Measurements from ENCODE around the gene SLC6A16.

SLC6A16 gene

DNA sequence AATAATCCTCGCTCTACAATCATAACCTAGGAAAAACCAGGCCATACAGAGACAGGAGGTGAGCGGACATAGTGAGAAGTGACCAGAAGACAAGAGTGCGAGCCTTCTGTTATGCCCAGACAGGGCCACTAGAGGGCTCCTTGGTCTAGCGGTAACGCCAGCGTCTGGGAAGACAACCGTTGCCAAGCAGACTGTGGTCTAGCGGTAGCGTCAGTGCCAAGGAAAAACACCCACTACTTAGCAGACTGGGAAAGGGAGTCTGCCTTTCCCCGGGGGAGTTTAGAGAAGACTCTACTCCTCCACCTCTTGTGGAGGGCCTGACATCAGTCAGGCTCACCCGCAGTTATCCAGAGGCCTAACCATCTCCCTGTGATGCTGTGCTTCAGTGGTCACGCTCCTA lies 58.6 kb downstream of the SLC6A16 start:
- peak; percentile 35 for DNase-seq (ENCODE audit: low spot score)

DNA sequence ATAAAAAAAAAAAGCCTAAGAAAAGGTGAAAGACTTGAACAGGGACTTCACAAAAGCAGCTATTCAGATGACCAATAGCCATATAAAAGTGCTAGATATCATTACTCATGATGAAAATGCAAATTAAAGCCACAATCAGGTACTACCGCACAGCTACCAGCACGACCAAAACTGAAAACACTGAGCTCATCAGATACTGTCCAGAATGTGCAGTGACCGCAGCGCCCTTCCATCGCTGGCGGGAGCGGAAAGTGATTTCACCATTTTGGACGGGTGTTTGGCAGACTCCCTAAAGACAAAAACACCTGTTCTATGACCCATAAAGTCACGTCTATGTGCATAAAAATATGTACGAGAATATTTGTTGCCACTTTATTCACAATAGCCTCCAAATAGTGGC lies 60.7 kb downstream of the SLC6A16 start:
- no peak for DNase-seq (ENCODE audit: low spot score)

DNA sequence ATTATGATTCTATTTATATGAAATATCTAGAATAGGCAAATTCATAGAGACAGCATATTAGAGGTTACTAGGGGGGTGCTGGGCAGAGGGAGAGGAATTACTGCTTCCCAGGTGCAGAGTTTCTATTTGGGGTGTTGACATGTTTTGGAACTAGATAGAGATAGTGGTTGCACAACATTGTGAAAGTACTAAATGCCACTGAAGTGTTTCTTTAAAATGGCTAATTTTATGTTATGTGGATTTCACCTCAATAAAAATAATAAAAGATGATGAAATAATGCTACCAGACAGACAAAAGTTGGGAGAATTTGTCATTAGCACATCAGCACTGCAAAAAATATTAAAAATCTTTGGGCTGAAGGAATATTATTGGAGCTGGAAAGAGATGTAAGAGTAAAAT lies 63.4 kb downstream of the SLC6A16 start:
- DNase-seq (ENCODE audit: low spot score), result no peak

DNA sequence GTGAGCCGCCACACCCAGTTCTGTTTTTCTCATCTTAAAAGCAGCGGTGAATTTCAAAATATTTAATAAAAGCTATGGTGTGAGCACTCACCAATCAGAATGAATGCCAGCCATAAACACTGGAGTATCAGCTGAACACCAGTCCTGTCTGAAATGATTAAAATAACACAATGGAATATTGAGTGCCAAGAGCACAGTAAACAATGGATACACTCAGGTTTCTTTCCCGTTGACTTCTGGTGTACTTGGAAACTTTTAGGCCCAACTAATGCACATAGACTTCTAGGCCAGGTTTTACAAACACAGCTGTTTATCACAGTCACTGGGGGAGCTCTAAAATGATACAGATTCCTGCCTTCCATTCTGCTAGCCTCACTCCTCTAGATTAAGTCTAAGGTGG lies 68.3 kb downstream of the SLC6A16 start:
- no peak for DNase-seq (ENCODE audit: low spot score)

DNA sequence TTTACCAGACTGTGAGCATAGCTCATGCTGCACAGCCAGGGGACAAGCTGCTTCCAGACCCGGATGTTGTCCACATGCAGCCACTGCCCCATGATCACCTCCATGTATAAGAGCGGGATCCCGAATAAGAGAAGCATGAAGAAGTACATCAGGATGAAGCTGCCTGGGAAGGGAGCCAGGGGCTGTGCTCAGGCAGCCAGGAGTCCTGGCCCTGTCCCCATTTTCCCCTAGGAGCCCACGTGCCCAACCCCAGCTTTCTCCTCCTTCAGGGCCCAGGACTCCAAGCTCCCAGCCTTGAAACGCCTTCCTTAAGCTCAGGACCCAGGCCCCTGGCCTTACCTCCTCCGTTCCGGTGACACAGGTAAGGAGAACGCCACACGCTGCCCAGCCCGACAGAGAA lies 69.3 kb downstream of the SLC6A16 start:
- no peak for DNase-seq (ENCODE audit: low spot score)

DNA sequence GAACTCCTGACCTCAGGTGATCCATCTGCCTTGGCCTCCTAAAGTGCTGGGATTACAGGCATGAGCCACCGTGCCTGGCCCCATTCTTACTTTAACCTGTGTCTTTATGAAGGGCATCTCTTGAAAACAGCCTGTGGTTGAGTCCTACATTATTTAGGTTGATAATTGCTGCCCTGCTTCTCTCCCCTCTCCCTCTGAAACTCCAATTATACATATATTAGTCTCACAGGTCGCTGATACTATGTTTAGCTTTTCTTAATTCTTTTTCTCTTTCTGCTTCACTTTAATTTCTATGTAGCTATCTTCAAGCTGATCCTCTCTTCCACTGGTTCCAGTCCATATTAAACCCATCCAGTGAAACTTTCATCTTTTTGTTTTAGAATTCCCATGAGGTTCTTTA lies 75.1 kb downstream of the SLC6A16 start:
- no peak for DNase-seq (ENCODE audit: low spot score)

DNA sequence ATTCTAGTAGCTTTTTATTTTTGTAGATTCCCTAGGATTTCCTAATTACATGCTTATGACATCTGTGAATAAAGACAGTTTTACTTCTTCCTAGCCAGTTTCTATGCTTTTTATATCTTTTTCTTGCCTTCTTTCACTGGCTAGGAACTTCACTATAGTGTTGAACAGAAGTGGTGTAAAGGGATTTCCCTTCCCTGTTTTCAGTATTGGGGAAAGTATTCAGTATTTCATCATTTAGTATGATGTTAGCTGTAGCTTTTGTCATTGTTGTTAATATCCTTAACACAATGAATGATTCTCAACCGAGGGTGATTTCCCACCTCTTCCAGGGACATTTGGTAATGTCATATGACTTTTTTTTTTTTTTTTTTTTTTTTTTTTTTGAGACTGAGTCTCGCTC lies 77.3 kb downstream of the SLC6A16 start:
- no peak for DNase-seq (ENCODE audit: low spot score)

DNA sequence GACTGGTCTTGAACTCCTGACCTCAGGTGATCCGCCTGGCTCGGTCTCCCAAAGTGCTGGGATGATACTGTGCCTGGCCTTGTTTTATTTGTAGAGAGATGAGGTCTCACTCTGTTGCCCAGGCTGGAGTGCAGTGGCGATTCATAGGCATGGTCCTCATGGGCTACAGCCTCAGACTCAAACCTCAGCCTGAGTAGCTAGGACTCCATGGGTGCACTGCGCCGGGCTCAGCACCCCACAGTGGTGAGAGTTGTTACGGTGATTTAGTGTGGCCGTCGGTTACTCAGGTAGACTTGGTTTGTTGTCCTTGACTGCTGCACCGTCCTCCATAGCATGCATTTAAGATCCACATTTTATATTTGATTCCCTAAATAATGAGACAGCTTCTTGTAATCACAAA lies 80.7 kb downstream of the SLC6A16 start:
- DNase-seq (ENCODE audit: low spot score), result no peak

DNA sequence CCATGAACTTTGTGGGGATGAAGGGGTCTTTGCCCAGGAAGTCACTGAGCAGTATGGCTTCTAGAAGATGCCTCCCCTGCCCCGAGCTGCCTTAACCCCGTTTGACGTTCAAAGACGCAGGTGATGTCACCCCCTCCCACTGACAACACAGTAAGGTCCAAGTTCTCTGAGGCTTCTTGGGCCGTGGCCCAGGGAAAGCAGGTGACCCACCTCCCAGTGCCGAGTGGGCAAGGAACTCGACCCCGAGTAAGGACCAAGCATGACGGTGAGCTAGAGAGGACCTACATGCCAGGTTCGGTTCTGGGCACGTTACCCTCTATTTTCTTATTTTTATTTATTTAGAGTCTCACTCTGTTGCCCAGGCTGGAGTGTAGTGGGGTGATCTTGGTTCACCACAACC lies 81.3 kb downstream of the SLC6A16 start:
- no peak for DNase-seq (ENCODE audit: low spot score)

DNA sequence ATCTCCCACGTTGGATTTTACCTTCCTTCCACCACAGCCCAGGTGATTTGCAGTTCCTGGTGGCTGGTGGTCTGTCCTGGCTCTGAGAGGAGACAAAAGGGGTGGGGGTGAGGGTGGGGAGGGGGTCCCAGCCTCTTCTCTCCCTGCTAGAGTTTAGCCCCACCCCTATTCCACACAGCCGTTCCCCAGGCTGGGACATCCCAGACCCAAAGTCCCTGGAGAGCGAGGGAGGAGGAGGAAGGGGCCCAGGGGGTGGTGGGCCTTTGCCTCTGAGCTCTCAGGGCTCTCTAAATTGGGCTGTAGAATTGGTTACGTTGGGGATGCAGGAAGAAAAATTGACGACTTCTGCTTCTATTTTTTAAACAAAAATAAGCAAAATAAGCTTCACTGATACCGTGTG lies 81.9 kb downstream of the SLC6A16 start:
- DNase-seq (ENCODE audit: low spot score), result no peak

DNA sequence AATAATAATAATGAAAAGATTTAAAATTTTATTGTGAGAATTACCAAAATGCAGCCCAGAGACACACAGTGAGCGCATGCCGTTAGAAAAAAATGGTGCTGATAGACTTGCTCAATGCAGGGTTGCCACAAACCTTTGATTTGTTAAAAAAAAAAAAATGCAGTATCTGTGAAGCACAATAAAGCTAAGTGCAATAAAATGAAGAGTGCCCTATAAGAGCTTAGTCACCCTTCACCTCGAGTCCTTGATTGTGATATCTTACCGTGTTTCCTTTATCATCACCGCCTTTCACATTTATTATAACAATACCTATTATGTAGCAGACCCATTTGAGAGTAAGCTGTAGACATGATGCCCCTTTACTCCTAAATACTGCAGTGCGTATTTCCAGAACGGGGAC lies 83.2 kb downstream of the SLC6A16 start:
- DNase-seq (ENCODE audit: low spot score), result no peak

Measured in kidney tubule cell (primary cell).